GM19438 (cell line): ENCODE results near the gene RIN3.

ENCODE experiments used
- ATAC-seq: cut with Tn5 transposase; IDR thresholded peaks from one replicate; pipeline ENCODE4 v1.9.1; 2021; ENCODE audit warnings: low read depth; ENCODE audit not compliant: unreplicated experiment

The RIN3 gene

GRCh38 chr14:92591346-92591745, 77.8 kb downstream of the RIN3 start:
- no peak for ATAC-seq

- ATAC-seq: no peak
Observed at GRCh38 chr14:92595267-92595666, 81.7 kb downstream of the RIN3 start.

- no peak for ATAC-seq
Observed at GRCh38 chr14:92596331-92596907, 82.8 kb downstream of the RIN3 start.

DNA sequence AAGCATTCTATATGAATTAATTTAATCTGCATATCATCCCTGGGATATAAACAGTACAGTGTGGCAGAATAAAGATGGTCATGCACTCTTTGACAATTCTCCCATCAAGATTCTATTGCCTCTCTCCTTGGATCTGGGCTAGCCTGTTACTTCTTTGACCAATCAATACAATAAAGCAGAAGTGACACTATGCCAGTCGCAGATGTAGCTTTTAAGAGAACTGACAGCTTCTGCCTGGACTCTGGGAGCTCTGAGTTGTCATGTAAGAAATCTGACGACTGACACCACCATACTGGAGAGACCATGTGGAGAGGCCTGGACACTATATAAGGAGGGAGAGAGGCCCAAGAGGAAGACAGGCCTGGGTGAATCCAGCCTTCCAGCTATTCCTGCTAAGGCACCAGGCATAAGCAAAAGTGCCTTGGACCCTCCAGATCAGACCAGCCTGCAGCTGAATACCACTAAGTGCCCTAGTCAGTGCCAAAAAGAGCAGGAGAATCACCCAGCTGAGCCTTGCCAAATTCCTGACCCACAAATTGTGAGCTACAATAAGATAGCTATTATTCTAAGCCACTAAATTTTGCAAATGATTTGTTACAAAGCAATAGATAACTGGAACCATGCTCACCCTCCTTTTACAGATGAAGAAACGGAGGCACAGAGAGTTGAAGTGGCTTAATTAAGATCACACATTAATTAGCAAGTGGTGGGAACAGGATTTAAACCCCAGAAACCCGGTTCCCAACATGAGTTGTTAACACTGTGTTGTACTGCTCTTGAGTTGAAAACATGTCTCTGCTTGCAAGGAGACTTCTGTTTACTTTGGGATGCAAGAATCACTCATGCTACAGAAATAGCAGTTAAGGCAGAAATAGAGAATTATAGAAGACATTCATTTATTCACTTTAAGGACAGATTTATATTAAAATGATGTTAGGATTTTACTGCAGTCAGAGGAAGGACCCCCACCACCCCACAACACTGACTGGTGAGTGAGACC, 84.6 kb downstream of the RIN3 start:
- ATAC-seq: no peak

- ATAC-seq: no peak
Observed at GRCh38 chr14:92599811-92600210, 86.2 kb downstream of the RIN3 start.

GRCh38 chr14:92600318-92601053, 86.9 kb downstream of the RIN3 start:
- no peak for ATAC-seq

GRCh38 chr14:92601131-92601710, 87.6 kb downstream of the RIN3 start:
- ATAC-seq: no peak

DNA sequence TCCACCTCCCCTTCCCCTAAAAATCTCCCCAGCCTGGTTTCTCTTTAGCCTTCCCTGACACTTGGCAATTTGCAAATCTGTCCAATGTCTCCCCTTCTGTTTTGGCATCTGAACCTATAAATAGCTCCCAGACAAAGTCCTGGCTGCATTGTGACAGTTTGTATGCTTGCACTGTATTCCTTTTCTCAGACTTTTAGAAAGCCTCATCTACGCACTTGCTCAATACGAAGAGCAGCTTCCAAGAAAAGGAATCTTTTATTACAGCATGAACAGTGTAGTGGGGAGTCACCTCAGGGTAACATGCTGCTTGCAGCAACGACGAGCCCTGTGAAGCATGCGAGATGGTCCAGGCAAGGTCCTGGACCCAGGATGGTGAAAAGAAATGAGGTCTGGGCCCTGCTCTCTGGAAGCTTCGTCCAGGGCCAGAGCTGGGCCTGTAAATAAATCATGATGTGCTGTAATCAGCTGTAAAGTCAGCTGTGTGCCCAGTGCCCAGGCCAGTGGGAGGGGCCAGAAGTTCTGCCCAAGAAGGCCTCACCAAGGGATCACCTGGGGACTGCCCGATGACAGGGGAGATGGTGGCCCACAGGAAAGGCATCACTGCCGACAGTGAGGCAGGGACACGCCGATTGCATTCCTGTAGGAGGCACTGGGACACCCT, 88.3 kb downstream of the RIN3 start:
- no peak for ATAC-seq

DNA sequence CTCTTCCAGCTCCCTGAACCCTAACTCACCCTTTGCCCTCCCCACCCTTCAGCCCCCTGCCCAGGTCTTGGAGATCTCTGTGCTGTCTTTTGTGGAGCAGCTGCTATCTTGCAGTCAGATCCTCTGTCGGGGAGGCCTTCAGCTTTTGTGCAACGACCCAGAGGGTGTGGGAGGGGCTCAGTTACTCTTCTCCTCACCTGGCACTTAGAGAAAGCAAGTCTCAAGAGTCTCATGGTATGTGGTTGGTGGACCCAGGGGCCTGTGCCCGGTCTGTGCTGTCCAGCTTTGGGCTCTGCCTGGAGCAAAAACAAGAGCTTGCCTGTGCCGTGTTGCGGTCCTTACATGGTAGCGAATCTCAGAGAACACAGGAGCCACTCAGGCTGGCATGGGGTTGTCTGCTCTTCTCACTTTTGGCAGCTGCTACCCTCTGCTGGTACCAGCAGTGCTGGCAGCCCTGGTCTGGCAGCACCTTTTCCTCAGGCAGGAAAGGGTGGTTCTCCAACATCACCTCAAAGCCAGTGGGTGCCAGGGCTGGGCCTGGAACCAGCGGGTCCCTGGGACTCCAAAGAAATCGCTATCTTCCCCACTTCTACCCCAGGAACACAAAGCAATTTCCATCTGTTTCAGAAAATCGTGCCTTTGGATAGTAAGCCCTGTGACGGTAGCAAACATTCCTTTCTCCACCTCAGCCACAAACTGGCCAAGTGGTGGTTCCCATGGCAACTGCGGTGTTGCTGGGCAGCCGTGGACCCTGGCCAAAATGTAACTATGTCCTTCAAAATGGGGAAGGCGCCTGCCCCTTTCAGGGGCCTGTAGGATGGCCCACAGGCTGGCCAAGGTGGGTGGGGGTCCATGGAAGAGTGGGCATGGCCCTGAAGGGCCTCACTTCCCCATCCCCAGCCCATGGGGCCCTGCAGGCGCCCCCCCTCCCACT, 90.0 kb downstream of the RIN3 start:
- ATAC-seq: no peak

GRCh38 chr14:92605274-92605940, 91.8 kb downstream of the RIN3 start:
- no peak for ATAC-seq

DNA sequence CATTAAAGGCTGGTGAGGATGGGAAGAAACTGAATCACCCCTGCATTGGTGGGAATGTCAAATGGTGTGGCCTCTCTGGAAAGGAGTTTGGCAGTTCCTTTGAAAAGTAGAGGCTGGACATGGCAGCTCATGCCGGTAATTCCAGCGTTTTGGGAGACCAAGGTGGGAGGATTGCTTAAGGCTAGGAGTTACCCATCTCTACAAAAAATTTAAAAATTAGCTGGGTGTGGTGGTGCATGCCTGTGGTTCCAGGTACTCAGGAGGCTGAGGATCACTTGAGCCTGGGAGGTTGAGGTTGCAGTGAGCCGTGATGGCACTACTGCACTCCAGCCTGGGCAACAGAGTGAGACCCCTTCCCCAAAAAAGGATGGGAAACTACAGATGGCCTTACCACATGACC, 93.7 kb downstream of the RIN3 start:
- no peak for ATAC-seq

- ATAC-seq: no peak
Observed at GRCh38 chr14:92607702-92608429, 94.3 kb downstream of the RIN3 start.

- no peak for ATAC-seq
Observed at GRCh38 chr14:92609955-92610354, 96.4 kb downstream of the RIN3 start.

GRCh38 chr14:92610849-92611271, 97.3 kb downstream of the RIN3 start:
- ATAC-seq: no peak

GRCh38 chr14:92613008-92613658, 99.6 kb downstream of the RIN3 start:
- ATAC-seq: no peak

DNA sequence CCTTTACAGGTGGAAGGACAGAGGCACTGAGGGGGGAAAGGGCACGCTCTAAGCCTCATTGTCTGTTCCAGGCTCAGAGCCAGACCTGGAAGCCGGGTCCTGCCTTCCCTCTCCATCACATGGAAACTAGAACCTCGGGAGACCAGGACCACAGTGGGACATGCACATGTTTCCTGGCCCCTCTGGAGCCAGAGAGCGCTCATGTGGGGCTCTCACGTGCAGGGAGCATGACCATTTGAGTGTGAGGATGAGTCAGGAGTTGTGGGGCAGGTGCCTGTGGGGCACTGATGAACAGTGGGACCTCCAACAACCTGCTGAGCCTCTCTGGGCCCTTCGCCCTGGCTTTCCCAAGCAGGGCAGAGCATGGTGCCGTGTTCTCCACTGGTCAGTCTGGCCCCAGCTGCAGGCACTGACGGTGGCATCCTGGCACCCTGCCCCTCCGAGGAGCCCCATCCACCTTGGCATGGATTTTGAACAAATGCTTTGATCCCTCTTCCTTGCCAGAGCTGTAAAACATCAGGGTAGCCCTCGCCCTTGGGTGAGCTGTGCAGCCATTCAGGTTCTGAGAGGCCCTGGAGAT, 100.2 kb downstream of the RIN3 start:
- no peak for ATAC-seq

GRCh38 chr14:92615451-92615850, 101.9 kb downstream of the RIN3 start:
- ATAC-seq: no peak
